HK-2 (cell line): ENCODE measurements around the gene ZFHX3.

Source experiments
- DNase-seq: peaks from one replicate; pipeline ENCODE4 v3.0.0-alpha.2; 2018; ENCODE audit not compliant: unreplicated experiment

Gene ZFHX3

DNA sequence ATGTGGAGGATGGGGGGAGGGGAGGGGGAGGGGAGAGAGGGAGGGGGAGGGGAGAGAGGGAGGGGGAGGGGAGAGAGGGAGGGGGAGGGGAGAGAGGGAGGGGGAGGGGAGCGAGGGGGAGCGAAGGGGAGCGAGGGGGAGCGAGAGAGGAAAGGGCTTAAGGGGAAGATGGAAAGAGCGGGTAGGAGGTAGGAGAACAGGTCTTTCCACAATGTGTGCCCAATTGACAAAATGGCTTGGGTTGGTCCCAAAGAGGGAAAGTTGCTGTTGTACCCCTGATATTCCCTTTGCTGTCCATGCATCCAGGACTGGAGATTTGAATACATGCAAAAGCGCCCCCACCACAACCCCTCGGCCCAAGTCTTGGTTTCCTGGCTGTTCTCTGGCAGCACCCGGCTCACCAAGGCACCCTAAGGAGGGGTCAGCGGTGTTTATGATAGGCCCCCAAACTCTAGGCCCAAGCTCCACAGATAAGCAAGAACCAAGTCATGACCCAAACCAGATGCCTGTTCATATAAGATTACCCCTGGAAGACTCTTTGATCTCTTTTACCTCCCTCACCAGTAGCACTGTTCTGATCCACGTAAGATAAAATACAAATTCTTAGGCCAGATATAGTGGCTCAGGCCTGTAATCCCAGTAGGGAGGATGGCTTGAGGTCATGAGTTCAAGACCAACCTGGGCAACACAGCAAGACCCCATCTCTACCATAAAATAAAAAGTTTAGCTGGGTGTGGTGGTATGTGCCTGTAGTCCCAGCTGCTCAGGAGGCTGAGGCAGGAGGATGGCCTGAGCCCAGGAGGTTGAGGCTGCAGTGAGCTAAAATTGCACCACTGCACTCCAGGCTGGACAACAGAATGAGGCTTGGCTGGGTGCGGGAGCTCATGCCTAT lies 119.6 kb downstream of the ZFHX3 start:
- DNase-seq = no peak

DNA sequence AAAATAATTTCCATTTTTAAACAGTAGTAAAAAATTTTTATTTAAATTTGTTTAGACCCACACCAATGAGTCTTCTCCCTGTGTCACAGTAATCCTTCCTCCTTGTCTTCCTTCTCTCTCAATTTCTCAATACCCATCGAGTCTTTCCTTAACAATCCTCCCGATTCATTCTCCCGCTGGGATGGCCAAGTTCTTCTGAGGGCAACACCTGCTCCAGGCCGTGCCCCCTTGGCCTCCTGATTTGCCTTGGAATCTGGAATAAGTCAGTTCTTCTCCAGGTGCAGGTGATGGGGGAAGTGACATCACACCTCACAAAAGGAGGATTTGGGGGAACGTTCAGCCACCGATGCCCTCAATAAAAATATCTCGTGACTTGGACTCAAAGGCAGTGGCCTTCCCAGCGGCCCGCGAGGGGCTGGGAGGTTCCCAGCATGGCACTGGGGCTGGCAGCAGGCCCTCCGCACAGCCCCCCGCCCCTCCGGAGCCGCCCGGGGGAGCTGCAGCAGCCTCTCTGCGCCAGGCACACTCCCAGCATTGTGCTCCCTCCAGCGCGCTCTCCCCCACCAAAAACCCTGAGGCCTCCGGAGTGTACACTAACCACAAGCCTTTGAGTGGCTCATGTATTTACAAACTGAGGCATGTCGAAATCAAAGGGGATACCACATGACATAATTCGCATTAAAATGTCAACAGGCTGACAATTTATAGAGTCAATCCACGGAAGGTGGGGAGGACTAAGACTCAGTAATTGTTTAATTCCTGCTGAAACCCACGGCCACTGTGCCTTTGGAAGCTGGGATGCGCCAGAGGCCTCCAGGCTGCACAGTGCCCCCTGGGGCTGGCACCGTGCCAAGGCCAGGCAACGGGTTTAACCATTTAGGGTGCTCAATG lies 120.5 kb downstream of the ZFHX3 start:
- no peak for DNase-seq

GRCh38 chr16:72926177-72927070 lies 121.5 kb downstream of the ZFHX3 start:
- no peak for DNase-seq

DNA sequence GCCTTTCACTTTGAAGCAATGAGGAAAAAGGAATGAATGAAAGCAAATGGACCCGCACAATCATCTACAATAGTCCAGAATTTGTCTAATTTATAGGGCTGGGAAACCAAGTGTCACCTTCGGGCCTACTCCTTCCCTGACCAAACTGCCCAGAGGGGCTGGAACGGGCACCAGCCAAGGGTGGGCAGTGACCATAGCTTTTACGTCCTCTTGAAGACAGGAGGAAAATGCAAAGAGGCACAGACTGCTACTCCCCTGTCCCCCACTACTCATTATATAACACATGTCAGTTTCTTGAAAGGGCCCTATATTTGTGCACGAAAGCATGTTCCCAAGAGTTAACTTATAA lies 122.3 kb downstream of the ZFHX3 start:
- no peak for DNase-seq

DNA sequence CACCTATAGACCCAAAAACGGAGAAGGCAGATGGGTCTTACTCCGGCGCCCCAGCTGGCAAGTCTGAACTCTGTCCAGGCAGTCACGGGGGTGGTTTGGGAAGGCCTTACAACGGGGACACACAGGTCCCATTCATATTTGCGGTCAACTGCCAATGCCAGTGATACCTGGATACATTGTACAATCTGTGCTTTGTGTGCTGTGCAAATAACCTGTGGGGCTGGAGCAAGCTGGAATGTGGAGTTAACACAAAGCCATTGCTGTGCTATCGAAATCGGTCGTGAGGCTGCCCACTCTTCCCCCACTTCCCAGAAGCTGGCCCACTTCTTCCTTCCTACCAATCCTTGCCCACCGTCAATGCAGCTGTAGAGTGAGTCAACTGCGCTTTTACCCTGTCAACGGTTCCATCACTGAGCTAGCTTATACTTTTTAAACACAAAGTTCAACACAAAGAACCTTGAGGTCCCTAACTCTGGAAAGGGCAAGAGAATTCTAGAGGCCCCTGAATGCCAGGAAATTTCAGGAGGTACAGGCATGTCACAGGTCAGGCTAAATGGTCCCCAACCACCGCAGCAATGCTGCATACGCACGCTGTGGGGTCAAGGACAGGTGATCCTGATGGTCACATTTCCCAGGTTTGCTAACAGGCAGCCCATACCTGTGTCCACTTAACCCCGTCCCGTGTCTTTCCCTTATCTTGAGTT lies 122.8 kb downstream of the ZFHX3 start:
- no peak for DNase-seq

DNA sequence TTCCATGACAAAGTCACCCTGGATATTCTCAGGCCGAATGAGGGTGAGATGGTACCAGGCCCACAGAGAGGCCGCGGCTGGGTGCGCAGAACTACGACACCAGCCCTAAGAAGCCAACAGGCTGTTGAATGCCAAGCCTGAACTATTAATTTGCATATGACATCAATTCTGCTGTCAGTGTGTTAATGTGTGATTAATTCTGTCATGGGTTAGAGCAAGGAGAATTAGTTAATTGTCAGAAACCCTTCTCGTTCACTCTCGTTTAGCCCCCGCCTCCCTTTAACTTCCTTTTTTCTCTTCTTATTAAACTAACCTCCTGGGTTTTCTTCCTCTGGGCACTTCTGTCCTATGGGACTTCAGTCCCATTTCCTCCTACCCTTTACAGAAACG lies 123.4 kb downstream of the ZFHX3 start:
- DNase-seq = no peak

DNA sequence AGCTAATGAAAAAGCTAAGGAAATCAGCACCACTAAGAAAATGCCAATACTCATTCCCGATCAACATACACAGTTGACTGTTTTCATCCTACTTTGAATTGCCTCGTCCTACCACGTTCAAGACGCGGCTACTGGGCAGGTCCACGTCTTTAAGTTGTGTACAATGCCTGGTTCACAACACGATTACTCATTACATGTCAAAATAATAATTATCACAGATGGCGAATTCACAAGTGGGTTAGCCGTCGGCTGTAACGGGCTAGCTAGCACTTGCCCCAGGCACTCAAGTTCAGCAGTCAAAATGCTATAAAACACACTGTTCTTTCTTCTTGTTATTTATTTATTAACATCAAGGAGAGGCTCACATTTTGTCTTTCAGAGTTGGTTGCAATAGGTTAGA lies 124.2 kb downstream of the ZFHX3 start:
- no peak for DNase-seq

DNA sequence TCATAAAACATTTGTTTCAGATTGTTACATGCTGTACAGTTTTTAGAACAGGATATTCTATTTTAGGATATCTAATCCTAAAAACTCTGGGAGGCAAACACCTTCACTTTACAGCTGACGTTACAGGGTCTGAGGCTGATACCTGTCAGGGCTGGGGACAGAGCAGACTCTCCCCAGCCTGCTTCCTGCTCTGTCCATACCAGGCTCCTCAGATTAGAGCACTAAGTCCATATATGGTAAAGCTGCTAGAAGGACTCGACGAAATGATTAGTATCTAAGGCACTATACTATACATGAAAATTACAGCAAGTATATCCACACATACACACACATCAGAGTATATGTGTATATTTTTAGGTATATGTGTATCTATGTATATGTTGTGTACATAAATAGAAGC lies 125.2 kb downstream of the ZFHX3 start:
- DNase-seq = no peak

GRCh38 chr16:72921620-72922019 lies 126.3 kb downstream of the ZFHX3 start:
- no peak for DNase-seq

DNA sequence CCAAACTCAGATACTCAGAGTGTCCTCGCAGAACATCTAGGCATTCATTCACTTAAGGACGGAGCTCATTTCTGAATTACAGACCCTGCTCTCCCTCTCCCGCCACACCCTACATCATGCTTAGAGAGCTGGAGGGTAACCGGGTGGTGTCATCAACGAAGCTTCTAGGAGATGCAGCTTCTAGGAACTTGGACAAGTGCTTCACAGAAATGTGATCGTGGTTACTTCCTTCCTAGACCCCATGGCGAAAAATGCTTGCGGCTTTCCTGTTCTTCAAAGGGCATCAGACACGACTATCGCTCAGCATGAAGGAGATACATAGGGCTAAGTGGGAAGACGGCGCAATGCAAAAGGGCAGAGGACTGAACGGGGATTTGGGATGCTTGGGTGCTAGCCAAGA lies 126.8 kb downstream of the ZFHX3 start:
- no peak for DNase-seq

DNA sequence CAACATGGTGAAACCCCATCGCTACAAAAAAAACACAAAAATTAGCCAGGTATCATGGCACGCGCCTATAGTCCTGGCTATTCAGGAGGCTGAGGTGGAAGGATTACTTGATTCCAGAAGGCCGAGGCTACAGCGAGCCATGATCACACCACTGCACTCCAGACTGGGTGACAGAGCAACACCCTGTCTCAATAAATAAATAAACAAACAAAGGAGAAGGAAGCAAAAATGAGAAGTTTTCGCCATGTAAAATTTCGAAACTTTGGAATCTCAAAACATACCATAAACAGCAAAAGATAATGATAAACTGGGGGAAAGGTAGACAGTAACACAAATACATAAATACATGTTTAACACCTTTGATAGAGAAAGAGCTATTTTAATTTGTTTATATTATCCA lies 130.9 kb downstream of the ZFHX3 start:
- no peak for DNase-seq

DNA sequence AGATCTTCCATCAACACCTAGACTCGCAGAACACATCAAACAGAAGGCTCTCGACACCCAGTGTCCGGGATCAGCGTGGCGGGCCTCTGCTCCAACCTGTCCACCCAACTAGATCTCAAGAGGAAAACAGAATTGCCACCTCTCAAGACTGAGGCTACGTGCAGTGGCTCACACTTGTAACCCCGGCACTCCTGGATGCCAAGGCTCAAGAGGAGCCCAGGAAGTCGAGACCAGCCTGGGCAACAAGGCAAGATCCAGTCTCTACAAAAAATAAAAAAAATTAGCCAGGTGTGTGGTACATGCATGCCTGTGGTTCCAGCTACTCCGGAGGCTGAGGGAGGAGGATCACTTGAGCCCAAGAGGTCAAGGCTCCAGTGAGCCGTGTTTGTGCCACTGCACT lies 132.6 kb downstream of the ZFHX3 start:
- DNase-seq = no peak

DNA sequence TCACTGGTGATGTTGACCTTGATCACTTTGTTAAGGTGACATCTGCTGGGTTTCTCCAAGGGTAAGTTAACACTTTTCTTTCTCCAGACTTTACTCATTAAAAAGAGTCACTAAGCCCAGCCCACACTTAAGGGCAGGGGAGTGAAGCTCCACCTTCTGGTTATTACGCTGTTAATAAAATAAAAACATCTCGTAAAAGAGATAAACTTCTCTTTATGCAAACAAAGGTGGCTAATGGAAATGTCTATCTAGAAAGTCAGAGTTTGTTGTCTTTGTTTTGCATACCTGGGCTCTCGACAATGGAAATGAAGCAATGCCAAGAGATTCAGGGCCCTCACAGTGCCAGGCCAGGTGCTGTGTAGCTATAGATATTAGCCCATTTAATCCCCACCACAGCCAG lies 134.4 kb downstream of the ZFHX3 start:
- no peak for DNase-seq

GRCh38 chr16:72911971-72912370 lies 136.0 kb downstream of the ZFHX3 start:
- DNase-seq = no peak

- DNase-seq = no peak
These were observed 137.1 kb downstream of the ZFHX3 start for GRCh38 chr16:72910875-72911274.

- no peak for DNase-seq
These were observed 137.5 kb downstream of the ZFHX3 start for GRCh38 chr16:72910381-72910780.

DNA sequence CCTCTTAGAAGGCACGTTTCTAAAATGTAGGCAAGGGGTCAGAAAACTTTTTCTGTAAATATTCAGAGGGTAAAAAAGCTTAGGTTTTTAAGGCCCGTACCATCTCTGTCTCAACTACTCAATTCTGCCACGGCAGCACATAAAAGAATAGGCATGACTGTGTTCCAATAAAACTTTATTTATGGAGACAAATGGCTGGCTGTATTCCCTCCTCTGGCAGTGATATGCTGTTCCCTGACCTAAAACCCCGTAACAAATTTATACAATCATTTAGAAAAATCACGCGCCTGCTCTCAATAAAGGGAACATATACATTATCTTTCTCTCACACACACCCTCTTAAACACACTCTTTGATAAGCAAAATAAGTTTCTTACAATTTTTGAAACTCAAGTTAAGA lies 138.7 kb downstream of the ZFHX3 start:
- no peak for DNase-seq

DNA sequence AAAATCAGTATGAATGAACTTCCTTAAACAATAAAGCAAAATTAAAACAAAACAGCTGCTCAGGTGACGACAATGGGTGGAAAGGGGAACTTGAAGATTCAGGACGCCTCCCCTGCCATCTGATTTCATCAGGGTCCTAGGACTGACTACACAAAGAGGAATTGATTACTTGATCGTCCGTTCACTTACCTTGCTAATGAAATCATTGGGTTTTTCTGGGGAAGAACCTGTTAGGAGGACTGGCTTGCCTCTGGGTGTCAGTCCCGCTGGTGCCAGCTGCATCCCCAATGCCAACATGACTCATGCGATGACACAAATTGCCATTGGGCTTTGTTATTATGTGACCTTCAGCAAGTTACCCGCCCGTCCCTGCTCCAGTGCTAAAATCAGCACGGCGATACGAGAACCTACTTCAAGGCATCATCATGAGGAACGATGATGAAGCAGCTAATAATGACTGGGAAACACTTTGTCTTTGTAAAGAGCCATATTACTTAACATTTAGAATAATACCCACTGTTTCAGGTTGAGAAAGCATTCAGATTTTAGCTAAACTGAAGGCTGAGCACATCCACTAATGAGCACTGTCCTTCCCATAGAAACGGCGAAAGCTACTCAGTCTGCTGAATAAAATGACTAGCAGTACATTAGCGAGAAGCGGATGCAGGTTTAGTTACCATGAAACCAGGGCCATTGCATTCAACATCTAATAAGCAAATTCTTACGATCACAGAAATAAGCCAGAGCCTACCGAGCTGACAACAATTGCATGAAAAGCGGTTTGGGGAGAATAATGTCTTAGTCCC lies 139.4 kb downstream of the ZFHX3 start:
- no peak for DNase-seq

DNA sequence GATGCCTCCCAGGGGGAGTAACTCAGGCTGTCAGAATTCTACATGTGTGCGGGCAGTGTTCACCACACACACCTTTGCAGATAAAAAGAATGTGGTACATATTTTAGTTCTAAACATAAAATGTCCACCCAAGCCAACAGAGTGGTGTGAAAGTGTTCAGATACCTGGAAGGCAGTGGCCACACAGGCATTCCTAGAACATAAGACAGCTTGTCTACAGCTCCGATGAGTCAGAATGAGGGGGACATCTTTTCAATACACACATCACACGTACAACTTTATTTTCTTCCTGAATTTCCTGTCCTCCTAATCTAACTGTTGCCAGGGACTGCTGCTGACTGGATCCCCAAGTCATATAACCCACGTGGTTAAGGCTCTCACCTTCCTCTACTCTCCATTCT lies 142.3 kb downstream of the ZFHX3 start:
- DNase-seq = peak; percentile 7

DNA sequence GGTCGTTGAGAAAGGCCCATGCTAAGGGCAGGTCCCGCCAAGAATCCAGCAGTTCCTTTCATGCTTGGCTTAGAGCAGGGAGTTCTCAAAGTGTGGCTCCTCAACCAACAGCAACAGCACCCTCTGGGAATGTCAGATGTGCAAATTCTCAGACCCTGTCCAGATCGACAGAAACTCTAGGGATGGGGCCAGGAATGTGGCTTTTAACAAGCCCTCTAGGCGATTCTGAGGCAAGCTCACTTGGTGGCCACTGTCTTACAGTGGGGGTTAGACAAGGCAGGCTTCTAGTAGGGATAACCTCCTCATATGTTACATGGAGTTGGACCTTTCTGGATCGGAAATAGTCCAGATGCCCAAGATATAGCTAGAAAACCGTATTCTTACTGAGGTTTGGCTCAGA lies 144.8 kb downstream of the ZFHX3 start:
- DNase-seq = no peak

DNA sequence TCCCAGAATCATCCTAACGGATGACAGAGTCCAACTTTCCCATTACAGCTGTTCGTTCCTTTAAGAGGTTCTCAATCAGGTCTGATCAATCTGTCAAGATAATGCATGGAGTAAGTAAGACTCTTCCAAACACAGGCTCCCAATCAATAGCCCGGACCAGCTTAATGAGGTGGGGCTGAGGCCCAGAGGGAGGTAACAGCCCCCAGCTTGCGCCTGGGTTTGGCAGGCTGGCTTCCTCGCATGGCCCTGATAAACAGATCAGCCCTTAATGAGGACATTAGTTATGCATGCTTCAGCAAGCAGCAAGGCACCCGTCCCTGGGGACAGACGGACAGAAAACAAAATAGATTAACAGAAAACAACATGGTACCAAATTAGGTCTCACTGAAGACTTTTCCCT lies 145.7 kb downstream of the ZFHX3 start:
- no peak for DNase-seq
